COLO829 (cell line): ENCODE measurements around the gene RNU2-63P.
"Not testable (repeated sequence)": the region's sequence is repeated elsewhere in the genome, so short reads cannot be mapped to it uniquely, and the experiment has no call there.

ENCODE experiments used
- DNase-seq: peaks from one replicate; pipeline ENCODE4 v3.0.0; 2012; ENCODE audit warnings: low spot score

Gene RNU2-63P

GRCh38 chr2:87972385-87972784, 44.0 kb downstream of the RNU2-63P start:
- not testable (repeated sequence) for DNase-seq
